Upper lobe of right lung (tissue), 1 donor: ENCODE data around the gene NPHP1. TPM values are rescaled to one million over a fixed set of nuclear protein-coding genes. Genes with fewer than 3 reads are reported as not detected.
"Not testable (repeated sequence)": the region's sequence is repeated elsewhere in the genome, so short reads cannot be mapped to it uniquely, and the experiment has no call there.

Experiments
- ATAC-seq: fragments of 200-7000 bp; cut with Tn5 transposase; one replicate; pipeline ENCODE4 v1.9.1; 2020; ENCODE audit warnings: mild to moderate bottlenecking, moderate library complexity
- DNase-seq: peaks from one replicate; pipeline ENCODE4 v3.0.0-alpha.2; 2020
- H3K27ac ChIP-seq: fragments of 200-600 bp; one replicate; pipeline ENCODE4 v1.8.0; 2022
- H3K27me3 ChIP-seq: fragments of 200-600 bp; one replicate; pipeline ENCODE4 v1.8.0; 2022; ENCODE audit warnings: mild to moderate bottlenecking
- H3K36me3 ChIP-seq: fragments of 200-600 bp; one replicate; pipeline ENCODE4 v1.8.0; 2022
- H3K4me1 ChIP-seq: fragments of 200-600 bp; one replicate; pipeline ENCODE4 v1.8.0; 2022
- H3K4me3 ChIP-seq: fragments of 200-600 bp; one replicate; pipeline ENCODE4 v1.8.0; 2022; ENCODE audit warnings: mild to moderate bottlenecking
- H3K9me3 ChIP-seq: fragments of 200-600 bp; one replicate; pipeline ENCODE4 v1.8.0; 2022
- intact Hi-C: fragments of 100-400 bp; cut with DNase I; formaldehyde crosslinking; loops from one replicate; pipeline ENCODE4 v1.11.0; 2022
- total RNA-seq: library from RNA; stranded (reverse); fragmentation: NEBNext Ultra II Directional; extraction: Animal tissue kit (Norgen Biotek cat#: 25700); gene quantifications from one replicate; pipeline ENCODE4 v1.2.1, GENCODE V29; 2021
- TF ChIP-seq, protein P1 (sequence below): fragments of 200-600 bp; IDR thresholded peaks from one replicate; pipeline ENCODE4 v1.8.0; 2022; ENCODE audit warnings: antibody characterized with exemption
- donor health status: DM: no; HTN: yes; CAD: no; lungs with severe emphysema.

The NPHP1 gene
- total RNA-seq, 1 donor from 2014 or later, result 4.1 TPM

DNA sequence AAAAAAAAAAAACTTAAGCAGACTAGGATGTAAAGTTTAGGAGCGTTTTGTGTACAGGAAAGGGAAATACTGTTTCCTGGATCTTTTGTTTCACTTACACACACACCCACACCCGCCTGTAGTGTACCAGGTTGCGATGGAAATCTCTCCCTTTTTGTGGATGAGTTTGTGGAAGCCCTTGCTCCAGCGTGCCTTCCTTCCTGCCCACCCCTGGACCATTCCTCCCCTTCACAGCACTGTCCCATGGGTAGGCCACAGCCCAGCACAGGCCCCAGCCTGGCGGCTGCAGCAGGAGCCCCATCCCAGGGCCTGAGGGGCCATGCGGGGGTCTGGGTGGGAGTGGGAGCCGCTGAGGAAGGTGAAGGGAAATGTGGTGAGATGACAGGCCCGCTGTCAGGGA, 104.3 kb downstream of the NPHP1 start:
- no peak for ATAC-seq
- H3K36me3 ChIP-seq, result no peaks in the 10 kb centered on the region
- peaks cover 51% of the 10 kb centered on the region for H3K4me1 ChIP-seq
- intact Hi-C loops, result no loop called here
- H3K4me3 ChIP-seq, result no peak overlapping the region
- H3K9me3 ChIP-seq, result no peaks in the 10 kb centered on the region
- peak overlapping the region; percentile 89 for H3K27ac ChIP-seq
- H3K27me3 ChIP-seq, result no peaks in the 10 kb centered on the region
- DNase-seq, result peak; percentile 43
- TF ChIP-seq, protein P1, sequence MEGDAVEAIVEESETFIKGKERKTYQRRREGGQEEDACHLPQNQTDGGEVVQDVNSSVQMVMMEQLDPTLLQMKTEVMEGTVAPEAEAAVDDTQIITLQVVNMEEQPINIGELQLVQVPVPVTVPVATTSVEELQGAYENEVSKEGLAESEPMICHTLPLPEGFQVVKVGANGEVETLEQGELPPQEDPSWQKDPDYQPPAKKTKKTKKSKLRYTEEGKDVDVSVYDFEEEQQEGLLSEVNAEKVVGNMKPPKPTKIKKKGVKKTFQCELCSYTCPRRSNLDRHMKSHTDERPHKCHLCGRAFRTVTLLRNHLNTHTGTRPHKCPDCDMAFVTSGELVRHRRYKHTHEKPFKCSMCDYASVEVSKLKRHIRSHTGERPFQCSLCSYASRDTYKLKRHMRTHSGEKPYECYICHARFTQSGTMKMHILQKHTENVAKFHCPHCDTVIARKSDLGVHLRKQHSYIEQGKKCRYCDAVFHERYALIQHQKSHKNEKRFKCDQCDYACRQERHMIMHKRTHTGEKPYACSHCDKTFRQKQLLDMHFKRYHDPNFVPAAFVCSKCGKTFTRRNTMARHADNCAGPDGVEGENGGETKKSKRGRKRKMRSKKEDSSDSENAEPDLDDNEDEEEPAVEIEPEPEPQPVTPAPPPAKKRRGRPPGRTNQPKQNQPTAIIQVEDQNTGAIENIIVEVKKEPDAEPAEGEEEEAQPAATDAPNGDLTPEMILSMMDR, result no peak

DNA sequence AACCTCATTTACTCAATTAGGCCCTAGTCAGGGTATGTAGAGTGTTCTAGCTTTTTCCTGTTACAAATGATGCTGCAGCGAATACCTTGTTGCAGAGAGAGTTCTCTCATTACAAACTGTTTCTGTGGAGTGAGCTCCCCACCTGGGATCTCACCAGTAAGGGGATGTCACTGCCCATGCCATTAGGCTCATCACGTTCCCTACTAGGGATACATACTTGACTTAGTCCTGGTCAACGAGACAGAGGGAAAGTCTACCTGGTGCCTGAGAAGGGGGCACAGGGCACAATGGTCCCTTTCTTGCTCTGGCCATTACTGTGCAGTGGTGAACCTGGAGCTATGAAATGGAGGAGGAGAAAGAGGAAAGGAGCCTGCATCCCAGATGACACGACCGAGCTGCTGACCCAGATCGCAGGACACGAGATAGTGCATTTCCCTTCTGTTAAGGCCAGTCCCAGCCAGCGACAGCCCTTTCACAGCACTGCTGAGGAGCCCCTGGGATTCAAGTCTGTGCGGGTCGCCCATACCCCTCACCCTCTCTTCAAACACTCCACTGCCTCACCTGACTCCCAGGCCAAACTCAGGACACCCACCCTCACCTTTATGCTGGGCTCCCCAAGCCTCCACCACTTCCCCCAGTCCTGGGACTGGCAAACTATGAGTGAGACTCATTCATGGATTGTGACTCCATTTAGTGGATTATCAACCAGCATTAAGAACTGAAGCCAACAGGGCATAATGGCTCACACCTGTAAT, 105.2 kb downstream of the NPHP1 start:
- TF ChIP-seq, protein P1, result no peak
- H3K4me3 ChIP-seq, result no peak overlapping the region
- peaks cover 45% of the 10 kb centered on the region for H3K4me1 ChIP-seq
- DNase-seq (peak; percentile 42), ATAC-seq (no peak)
- no peaks in the 10 kb centered on the region for H3K36me3 ChIP-seq
- H3K9me3 ChIP-seq, result no peaks in the 10 kb centered on the region
- no peaks in the 10 kb centered on the region for H3K27me3 ChIP-seq
- intact Hi-C loops, result no loop called here
- peak overlapping the region; percentile 89 for H3K27ac ChIP-seq

DNA sequence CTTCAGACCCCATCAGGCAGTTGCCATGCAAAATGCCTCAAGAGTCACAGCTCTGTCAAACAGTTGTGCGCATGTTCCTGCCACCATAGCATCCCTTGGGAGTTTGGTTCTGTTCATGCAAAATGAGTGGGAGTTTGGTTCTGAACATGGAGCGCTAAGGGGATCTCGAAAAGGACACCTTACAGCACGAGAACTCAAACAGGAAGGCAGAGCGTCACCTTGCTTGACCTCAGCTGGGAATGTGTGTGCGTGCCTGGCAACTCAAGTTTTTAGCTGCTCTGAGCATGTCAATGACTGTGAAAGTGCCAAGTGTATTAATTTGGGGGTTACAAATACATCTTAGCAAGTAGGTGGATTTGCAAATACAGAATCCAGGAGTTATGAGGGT, 105.8 kb downstream of the NPHP1 start:
- DNase-seq, result peak; percentile 32
- no peaks in the 10 kb centered on the region for H3K36me3 ChIP-seq
- H3K4me3 ChIP-seq, result no peak overlapping the region
- intact Hi-C loops, result no loop called here
- no peak for ATAC-seq
- H3K27me3 ChIP-seq, result no peaks in the 10 kb centered on the region
- TF ChIP-seq, protein P1, result no peak
- peaks cover 44% of the 10 kb centered on the region for H3K4me1 ChIP-seq
- H3K27ac ChIP-seq, result peak overlapping the region; percentile 47
- H3K9me3 ChIP-seq, result no peaks in the 10 kb centered on the region

DNA sequence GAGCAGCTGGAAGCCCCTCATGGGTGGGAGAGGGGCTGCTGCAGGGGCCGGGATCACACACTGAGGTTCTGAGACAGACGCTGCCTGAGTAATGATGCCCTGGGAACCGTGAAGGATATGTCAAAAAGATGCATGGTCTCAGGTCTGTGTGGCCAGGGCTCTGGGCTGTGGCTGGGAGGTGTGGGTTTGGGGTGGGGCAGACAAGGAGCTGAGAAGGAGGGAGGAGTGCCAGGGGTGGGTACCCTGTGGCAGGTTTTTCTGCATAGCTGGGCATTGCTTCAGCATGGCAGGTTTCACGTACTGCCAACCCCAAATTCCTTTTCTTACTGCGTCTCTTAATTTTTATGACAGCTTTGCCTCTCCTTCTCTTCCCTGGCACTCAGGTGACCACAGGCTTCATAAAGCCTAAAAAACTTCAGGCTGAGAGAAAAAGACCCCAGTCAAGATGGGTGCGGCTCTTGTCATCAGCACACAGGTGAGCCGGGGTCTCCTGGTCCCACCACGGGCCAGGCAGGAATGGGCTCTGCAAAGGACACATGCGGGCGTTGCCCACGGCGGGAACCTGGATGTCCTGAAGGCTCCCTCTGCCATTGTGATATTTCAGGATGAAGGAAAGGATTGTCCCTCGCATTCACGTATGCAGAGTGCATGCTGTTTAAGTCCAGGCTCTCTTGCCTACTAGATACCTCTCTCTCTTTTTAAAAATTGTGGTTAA, 107.2 kb downstream of the NPHP1 start:
- ATAC-seq, result peak; percentile 66
- H3K4me3 ChIP-seq, result no peak overlapping the region
- TF ChIP-seq, protein P1, result no peak
- intact Hi-C loops, result no loop called here
- H3K9me3 ChIP-seq, result no peaks in the 10 kb centered on the region
- peak overlapping the region; percentile 42 for H3K27ac ChIP-seq
- H3K27me3 ChIP-seq, result no peaks in the 10 kb centered on the region
- peak; percentile 78 for DNase-seq
- H3K4me1 ChIP-seq, result peaks cover 44% of the 10 kb centered on the region
- no peaks in the 10 kb centered on the region for H3K36me3 ChIP-seq

DNA sequence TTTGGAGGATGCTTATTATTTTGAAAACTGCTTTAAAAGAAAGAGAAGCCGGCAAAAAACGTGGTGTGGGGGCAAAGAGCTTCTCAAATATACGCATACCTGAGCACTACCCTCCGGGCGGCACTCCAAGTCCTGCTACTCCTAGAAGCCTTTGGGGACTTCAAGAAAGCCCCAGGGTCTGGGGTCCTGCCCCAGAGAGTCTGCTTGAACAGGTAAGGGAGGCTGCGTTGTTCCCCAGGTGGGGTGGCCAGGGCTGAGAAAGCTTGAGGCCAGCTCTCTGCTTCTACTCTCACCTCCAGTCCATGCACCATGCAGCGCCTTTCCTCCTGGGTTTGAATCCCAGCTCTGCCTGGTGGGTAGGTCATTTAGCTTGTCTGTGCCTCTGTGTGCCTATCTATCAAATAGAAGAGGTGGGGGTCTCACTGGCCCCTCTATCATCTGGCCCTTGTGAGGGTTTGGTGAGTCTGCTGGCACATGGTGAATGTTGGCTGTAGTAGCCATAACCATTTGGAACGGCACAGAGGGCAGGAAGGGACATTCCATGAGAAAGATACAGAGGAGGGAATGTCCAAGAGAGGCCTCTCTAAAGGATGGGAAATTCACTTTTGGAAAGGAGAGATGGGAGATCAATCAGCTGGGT, 108.7 kb downstream of the NPHP1 start:
- TF ChIP-seq, protein P1, result no peak
- ATAC-seq (no peak), DNase-seq (peak; percentile 50)
- peak overlapping the region; percentile 58 for H3K27ac ChIP-seq
- no peaks in the 10 kb centered on the region for H3K36me3 ChIP-seq
- intact Hi-C loops, result no loop called here
- H3K4me1 ChIP-seq, result peaks cover 33% of the 10 kb centered on the region
- no peaks in the 10 kb centered on the region for H3K27me3 ChIP-seq
- no peaks in the 10 kb centered on the region for H3K9me3 ChIP-seq
- H3K4me3 ChIP-seq, result no peak overlapping the region

DNA sequence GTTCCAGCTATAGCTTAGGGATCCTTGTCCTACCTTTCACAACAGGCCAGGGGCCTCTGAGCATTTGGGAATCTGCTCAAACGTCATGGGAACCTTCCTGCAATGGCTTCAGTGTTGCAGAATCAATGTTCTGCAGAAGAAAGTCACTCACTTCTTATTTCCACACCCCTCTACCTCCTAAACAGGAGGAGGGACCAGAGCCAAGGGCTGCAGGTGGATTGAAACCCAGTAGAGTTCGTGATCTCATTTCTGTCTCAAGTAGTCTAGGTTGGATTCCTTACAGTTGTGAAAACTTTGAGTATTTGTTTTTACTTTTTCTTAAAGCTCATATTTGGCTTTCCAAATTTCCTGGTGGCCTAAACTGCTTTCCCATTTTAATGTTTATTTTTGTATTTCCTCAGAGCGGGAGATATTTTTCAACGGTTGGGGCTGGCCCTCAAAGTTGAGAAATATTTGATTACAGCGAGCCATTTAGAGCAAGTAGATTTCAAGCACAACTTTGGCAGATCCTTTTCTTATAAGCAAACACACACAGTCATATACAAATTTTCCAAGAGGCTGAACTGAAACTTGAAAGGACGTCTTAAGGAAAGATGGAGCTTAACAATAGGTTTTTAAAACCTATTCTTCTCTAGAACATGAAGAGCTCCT, 109.8 kb downstream of the NPHP1 start:
- ATAC-seq, result peak; percentile 69
- Histone ChIP-seq H3K4me1 (peaks cover 23% of the 10 kb centered on the region), H3K27ac (peak overlapping the region; percentile 58)
- H3K27me3 ChIP-seq, H3K9me3 ChIP-seq, H3K4me3 ChIP-seq, H3K36me3 ChIP-seq, DNase-seq, intact Hi-C loops: not testable (repeated sequence)

DNA sequence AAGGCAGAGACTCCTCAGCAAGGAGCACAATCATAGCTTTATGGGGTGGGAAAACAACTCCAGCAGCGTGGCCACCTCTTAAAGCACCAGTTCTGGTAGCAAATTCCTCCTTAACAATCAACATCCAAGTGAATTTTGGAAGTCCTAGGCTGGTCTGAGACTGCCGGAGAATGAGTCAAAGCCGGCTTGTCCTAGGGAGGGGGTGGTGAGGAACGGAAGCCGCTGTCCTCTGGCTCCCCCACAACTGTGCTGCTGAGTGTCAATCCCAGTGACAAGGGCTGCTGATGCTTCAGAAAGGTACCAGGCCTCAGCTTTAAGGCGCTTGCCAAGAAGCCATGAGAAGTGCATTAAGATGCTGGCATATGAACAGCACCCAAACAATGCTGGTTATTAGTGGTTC, 110.9 kb downstream of the NPHP1 start:
- H3K4me1 ChIP-seq, result peaks cover 12% of the 10 kb centered on the region
- H3K9me3 ChIP-seq, DNase-seq, H3K36me3 ChIP-seq, H3K4me3 ChIP-seq, H3K27me3 ChIP-seq, H3K27ac ChIP-seq, ATAC-seq, intact Hi-C loops: not testable (repeated sequence)

DNA sequence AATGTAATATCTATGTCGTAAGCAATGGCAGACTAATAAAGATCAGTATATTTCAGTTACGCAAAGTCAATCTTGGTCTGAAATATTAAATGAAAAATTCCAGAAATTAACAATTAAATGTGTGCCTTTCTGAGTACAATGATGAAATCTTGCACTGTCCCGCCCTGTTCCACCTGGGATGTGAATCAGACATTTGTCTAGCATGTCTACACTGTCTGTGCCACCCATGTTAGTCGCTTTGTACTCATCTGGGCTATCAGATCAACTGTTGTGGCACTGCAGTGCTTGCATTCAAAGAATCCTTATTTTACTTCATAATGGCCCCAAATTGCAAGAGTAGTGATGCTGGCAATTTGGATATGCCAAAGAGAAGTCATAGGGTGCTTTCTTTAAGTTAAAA, 114.6 kb downstream of the NPHP1 start:
- H3K27me3 ChIP-seq, H3K36me3 ChIP-seq, H3K4me3 ChIP-seq, H3K9me3 ChIP-seq, H3K4me1 ChIP-seq, intact Hi-C loops, DNase-seq, ATAC-seq, H3K27ac ChIP-seq: not testable (repeated sequence)
